Prostate gland (tissue), 2 donors: ENCODE results near the gene RPTOR.

Experiments
- CTCF ChIP-seq, 4 experiments: fragments of 200-600 bp in 2 of 4; fragments of 450-650 bp in 2 of 4; sonication (generic) in 2 of 4; IDR thresholded peaks; 1 replicate in 3 of 4; 2 replicates in 1 of 4; pipeline ENCODE4 v1.5.1; 2016 to 2019; ENCODE audit warnings: antibody characterized with exemption in 4 of 4, mild to moderate bottlenecking in 2 of 4, moderate library complexity in 2 of 4
- POLR2A ChIP-seq: fragments of 450-650 bp; IDR thresholded peaks from one replicate; pipeline ENCODE4 v1.6.1; 2016; ENCODE audit warnings: antibody characterized with exemption, mild to moderate bottlenecking
- POLR2AphosphoS5 ChIP-seq: sonication (generic); formaldehyde crosslinking; IDR thresholded peaks from one replicate; pipeline ENCODE4 v1.6.1; 2017; ENCODE audit warnings: antibody characterized with exemption

- no peak for TF ChIP-seq CTCF (IDR thresholded peaks at IDR 0.05)
- TF ChIP-seq POLR2AphosphoS5 = no peak
- TF ChIP-seq POLR2A = no peak
Observed at GRCh38 chr17:80552523-80552922, 7.9 kb downstream of the RPTOR start.
